GM06990 (cell line): ENCODE data around the gene ANKH.

Experiments used
- DNase-seq: peaks from one replicate; pipeline ENCODE4 v3.0.0-alpha.2; 2011; ENCODE audit not compliant: insufficient read length; ENCODE audit errors: extremely low read depth
- H3K27me3 ChIP-seq: replicated peaks from 2 replicates; pipeline ENCODE4 v1.6.0; 2011; ENCODE audit warnings: low read length; ENCODE audit not compliant: control insufficient read depth, insufficient read depth
- H3K36me3 ChIP-seq: 2 replicates; pipeline ENCODE4 v1.5.1; 2011; ENCODE audit warnings: low read length; ENCODE audit not compliant: control insufficient read depth, insufficient read depth
- H3K4me3 ChIP-seq: replicated peaks from 2 replicates; pipeline ENCODE4 v1.5.1; 2011; ENCODE audit warnings: low read depth, mild to moderate bottlenecking, control low read depth, low read length
- TF ChIP-seq, protein P1 (sequence below): IDR thresholded peaks from 2 replicates; pipeline ENCODE4 v1.5.1; 2011; ENCODE audit warnings: low read length, control low read depth, mild to moderate bottlenecking, inconsistent platforms; ENCODE audit not compliant: insufficient read depth, poor library complexity, severe bottlenecking

Gene ANKH

GRCh38 chr5:14710313-14710994 lies 161.1 kb downstream of the ANKH start:
- TF ChIP-seq, protein P1, sequence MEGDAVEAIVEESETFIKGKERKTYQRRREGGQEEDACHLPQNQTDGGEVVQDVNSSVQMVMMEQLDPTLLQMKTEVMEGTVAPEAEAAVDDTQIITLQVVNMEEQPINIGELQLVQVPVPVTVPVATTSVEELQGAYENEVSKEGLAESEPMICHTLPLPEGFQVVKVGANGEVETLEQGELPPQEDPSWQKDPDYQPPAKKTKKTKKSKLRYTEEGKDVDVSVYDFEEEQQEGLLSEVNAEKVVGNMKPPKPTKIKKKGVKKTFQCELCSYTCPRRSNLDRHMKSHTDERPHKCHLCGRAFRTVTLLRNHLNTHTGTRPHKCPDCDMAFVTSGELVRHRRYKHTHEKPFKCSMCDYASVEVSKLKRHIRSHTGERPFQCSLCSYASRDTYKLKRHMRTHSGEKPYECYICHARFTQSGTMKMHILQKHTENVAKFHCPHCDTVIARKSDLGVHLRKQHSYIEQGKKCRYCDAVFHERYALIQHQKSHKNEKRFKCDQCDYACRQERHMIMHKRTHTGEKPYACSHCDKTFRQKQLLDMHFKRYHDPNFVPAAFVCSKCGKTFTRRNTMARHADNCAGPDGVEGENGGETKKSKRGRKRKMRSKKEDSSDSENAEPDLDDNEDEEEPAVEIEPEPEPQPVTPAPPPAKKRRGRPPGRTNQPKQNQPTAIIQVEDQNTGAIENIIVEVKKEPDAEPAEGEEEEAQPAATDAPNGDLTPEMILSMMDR: no peak
- no peak overlapping the region for H3K4me3 ChIP-seq
- no peaks in the 10 kb centered on the region for H3K27me3 ChIP-seq
- peaks cover 40% of the 10 kb centered on the region for H3K36me3 ChIP-seq
- no peak for DNase-seq

GRCh38 chr5:14708551-14708950 lies 163.0 kb downstream of the ANKH start:
- no peak for DNase-seq
- Histone ChIP-seq H3K4me3 (no peak overlapping the region), H3K36me3 (peaks cover 34% of the 10 kb centered on the region), H3K27me3 (no peaks in the 10 kb centered on the region)
- TF ChIP-seq, protein P1: no peak

GRCh38 chr5:14707811-14708390 lies 163.7 kb downstream of the ANKH start:
- H3K27me3 ChIP-seq: no peaks in the 10 kb centered on the region
- peaks cover 32% of the 10 kb centered on the region for H3K36me3 ChIP-seq
- DNase-seq: no peak
- no peak overlapping the region for H3K4me3 ChIP-seq
- TF ChIP-seq, protein P1: no peak

DNA sequence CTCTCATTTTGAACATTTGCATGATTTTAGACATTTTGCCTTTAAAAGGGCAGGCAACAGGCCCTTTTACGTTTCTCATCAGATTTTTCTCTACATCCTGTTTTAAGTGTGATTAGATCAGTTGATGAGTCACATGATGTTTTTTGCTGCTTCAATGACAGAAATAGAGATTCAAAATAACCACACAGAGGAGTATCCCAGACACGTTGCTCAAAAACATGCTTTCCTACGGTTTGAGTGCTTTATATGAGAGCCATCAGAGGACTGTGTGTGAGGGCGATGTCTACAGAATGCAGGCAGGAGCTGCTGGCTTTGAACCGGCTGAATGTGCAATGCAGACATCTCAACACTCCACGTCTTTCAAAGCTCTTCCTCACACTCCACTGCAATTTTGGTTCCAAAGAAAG lies 165.0 kb downstream of the ANKH start:
- peaks cover 27% of the 10 kb centered on the region for H3K36me3 ChIP-seq
- no peak for DNase-seq
- TF ChIP-seq, protein P1: no peak
- H3K27me3 ChIP-seq: no peaks in the 10 kb centered on the region
- H3K4me3 ChIP-seq: no peak overlapping the region

DNA sequence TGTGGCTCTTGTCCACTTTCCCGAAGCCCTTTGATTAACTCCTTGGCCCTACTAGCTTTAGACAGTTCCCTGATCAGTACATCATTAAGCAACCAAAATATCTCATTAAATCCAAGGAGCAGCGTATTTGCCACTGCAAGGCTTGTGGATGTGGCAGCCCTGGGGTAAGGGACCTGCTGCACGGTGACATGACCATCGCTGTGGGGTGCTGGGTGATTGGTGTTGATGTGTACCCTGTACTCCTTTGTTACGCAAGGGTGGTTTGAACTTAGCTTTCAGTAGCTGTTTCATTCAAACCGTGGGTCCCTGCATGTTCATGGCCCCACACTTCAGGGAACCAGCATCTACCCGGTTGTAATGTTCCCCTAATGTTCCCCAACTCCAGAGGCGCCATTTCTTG lies 166.0 kb downstream of the ANKH start:
- TF ChIP-seq, protein P1: no peak
- Histone ChIP-seq H3K36me3 (peaks cover 30% of the 10 kb centered on the region), H3K27me3 (no peaks in the 10 kb centered on the region), H3K4me3 (no peak overlapping the region)
- DNase-seq: no peak
